ENCODE data around the gene PHF11.

DNA sequence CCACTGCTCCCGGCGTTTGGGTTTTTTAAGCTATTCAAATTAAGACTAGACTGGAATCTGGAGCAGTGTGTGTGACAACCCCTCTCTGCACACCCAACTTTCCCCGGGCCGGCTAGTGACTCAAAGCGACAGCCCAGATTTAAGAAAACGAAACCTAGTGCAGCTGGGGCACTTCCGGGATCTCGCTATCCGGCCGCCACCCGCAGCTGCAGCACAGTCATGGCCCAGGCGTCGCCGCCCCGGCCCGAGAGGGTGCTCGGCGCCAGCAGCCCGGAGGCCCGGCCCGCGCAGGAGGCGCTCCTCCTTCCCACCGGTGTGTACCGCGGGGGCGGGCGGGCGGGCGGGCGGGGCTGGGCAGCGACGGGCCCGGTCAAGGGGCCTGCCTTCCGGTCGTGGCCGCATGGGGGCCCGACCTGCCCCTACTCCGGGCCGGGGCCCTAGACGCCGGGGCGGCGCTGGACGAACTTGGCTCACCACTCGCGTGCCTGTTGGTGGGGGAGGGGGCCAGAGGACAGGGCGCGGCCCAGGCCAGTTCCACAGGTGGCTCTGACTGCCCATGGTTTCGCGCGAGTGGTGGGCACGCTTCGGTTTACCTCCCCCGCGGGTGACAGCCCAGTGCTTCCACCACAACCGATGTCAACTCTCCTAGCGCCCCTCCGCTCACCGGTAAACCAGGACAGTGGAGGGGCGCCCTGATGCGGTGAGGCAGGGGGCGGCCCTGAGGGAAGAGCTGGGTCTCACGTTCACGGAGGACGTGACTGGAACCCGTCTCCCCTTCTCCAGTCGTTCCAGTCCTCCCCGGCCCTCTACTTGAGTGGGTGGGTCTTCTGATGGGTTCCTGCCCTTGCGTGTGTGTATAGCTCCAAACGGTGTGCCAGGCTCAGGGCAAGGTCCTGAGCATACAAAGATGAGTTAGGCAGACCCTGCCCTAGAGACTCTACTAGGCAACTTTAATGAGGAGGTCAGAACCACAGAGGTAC is at the start of gene PHF11:
- TF ChIP-seq, protein P1, sequence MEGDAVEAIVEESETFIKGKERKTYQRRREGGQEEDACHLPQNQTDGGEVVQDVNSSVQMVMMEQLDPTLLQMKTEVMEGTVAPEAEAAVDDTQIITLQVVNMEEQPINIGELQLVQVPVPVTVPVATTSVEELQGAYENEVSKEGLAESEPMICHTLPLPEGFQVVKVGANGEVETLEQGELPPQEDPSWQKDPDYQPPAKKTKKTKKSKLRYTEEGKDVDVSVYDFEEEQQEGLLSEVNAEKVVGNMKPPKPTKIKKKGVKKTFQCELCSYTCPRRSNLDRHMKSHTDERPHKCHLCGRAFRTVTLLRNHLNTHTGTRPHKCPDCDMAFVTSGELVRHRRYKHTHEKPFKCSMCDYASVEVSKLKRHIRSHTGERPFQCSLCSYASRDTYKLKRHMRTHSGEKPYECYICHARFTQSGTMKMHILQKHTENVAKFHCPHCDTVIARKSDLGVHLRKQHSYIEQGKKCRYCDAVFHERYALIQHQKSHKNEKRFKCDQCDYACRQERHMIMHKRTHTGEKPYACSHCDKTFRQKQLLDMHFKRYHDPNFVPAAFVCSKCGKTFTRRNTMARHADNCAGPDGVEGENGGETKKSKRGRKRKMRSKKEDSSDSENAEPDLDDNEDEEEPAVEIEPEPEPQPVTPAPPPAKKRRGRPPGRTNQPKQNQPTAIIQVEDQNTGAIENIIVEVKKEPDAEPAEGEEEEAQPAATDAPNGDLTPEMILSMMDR (conservative IDR thresholded peaks at IDR 0.05) = no peak; the same call in 1 of the 2 replicates
- peak; percentile 63 for TF ChIP-seq ZFX (IDR thresholded peaks at IDR 0.05)
